ENCODE data around the gene MPI. TPM values are rescaled to one million over a fixed set of nuclear protein-coding genes. Genes with fewer than 3 reads are reported as not detected.

MPI gene
- total RNA-seq, 2 donors from 2014 or later: 50.7 to 68.0 TPM

GRCh38 chr15:74888716-74889115 lies 1.1 kb upstream of the MPI start:
- Histone ChIP-seq H3K4me3 (no peak overlapping the region), H3K9me3 (no peaks in the 10 kb centered on the region), H3K9ac (ENCODE audit: low read depth in 2 of 2, low read length in 2 of 2) (peak overlapping the region in 1 of 2 donors; percentile 96), H3K27me3 (no peaks in the 10 kb centered on the region), H3K4me1 (peaks cover 4% of the 10 kb centered on the region), H3K27ac (no peak overlapping the region), H3K36me3 (no peaks in the 10 kb centered on the region)
- DNase-seq: no peak
- no peak for TF ChIP-seq CTCF (IDR thresholded peaks at IDR 0.05)
- intact Hi-C loops (cut with DNase I): no loop called here

GRCh38 chr15:74889390-74889882 lies 406 bp upstream of the MPI start:
- Histone ChIP-seq H3K4me3 (peak overlapping the region; percentile 86), H3K27ac (peak overlapping the region; percentile 74), H3K9ac (ENCODE audit: low read depth in 2 of 2, low read length in 2 of 2) (peak overlapping the region in 1 of 2 donors; percentile 96), H3K9me3 (no peaks in the 10 kb centered on the region), H3K36me3 (no peaks in the 10 kb centered on the region), H3K4me1 (peaks cover 4% of the 10 kb centered on the region), H3K27me3 (no peaks in the 10 kb centered on the region)
- no peak for DNase-seq
- intact Hi-C loops (cut with DNase I): no loop called here
- no peak for TF ChIP-seq CTCF (IDR thresholded peaks at IDR 0.05)

- Histone ChIP-seq H3K36me3 (no peaks in the 10 kb centered on the region), H3K27me3 (no peaks in the 10 kb centered on the region), H3K9ac (ENCODE audit: low read depth in 2 of 2, low read length in 2 of 2) (peak overlapping the region; percentile 79 to 96), H3K4me3 (peak overlapping the region; percentile 86), H3K4me1 (peaks cover 4% of the 10 kb centered on the region), H3K9me3 (no peaks in the 10 kb centered on the region), H3K27ac (peak overlapping the region; percentile 74)
- no peak for DNase-seq
- intact Hi-C loops (cut with DNase I): no loop called here
- TF ChIP-seq CTCF (IDR thresholded peaks at IDR 0.05): no peak
Measured at GRCh38 chr15:74890665-74890960, 771 bp downstream of the MPI start.

GRCh38 chr15:74891469-74891868 lies 1.6 kb downstream of the MPI start:
- no peaks in the 10 kb centered on the region for H3K9me3 ChIP-seq
- H3K27me3 ChIP-seq: no peaks in the 10 kb centered on the region
- no peak overlapping the region for H3K4me3 ChIP-seq
- H3K36me3 ChIP-seq: no peaks in the 10 kb centered on the region
- peak overlapping the region in 1 of 2 donors; percentile 31 for H3K9ac ChIP-seq (ENCODE audit: low read depth in 2 of 2, low read length in 2 of 2)
- intact Hi-C loops (cut with DNase I): no loop called here
- TF ChIP-seq CTCF (IDR thresholded peaks at IDR 0.05): no peak
- peak overlapping the region; percentile 74 for H3K27ac ChIP-seq
- peaks cover 4% of the 10 kb centered on the region for H3K4me1 ChIP-seq
- DNase-seq: peak; percentile 91

- Histone ChIP-seq H3K36me3 (no peaks in the 10 kb centered on the region), H3K27me3 (no peaks in the 10 kb centered on the region), H3K27ac (peak overlapping the region; percentile 74), H3K9ac (ENCODE audit: low read depth in 2 of 2, low read length in 2 of 2) (peak overlapping the region; percentile 18 to 51), H3K4me1 (peaks cover 4% of the 10 kb centered on the region), H3K9me3 (no peaks in the 10 kb centered on the region), H3K4me3 (no peak overlapping the region)
- intact Hi-C loops (cut with DNase I): no loop called here
- DNase-seq: peak; percentile 53
- TF ChIP-seq CTCF (IDR thresholded peaks at IDR 0.05): no peak
Measured at GRCh38 chr15:74892313-74892712, 2.5 kb downstream of the MPI start.
